Large intestine (tissue), 3 donors: ENCODE results near the gene TNFRSF21. TPM values are rescaled to one million over a fixed set of nuclear protein-coding genes. Genes with fewer than 3 reads are reported as not detected.
"Not testable (repeated sequence)": the region's sequence is repeated elsewhere in the genome, so short reads cannot be mapped to it uniquely, and the experiment has no call there.

Source experiments
- DNase-seq, 2 donors: peaks; one replicate each; pipeline versions ENCODE4 v3.0.0 to v3.0.0-alpha.2; 2013
- H3K27ac ChIP-seq: one replicate; pipeline ENCODE4 v1.5.1; 2013; ENCODE audit warnings: low read length
- H3K27me3 ChIP-seq: 2 replicates; pipeline ENCODE4 v1.6.1; 2013; ENCODE audit warnings: low read length; ENCODE audit not compliant: control insufficient read depth, insufficient read depth
- H3K36me3 ChIP-seq: 2 replicates; pipeline ENCODE4 v1.6.1; 2013; ENCODE audit warnings: low read length; ENCODE audit not compliant: control insufficient read depth, insufficient read depth
- H3K4me1 ChIP-seq: one replicate; pipeline ENCODE4 v1.6.1; 2013; ENCODE audit warnings: low read length; ENCODE audit not compliant: control insufficient read depth, insufficient read depth
- H3K4me3 ChIP-seq: one replicate; pipeline ENCODE4 v1.5.1; 2013; ENCODE audit warnings: low read length
- H3K9me3 ChIP-seq: one replicate; pipeline ENCODE4 v1.6.1; 2013; ENCODE audit warnings: mild to moderate bottlenecking, low read depth, low read length, moderate library complexity; ENCODE audit not compliant: control insufficient read depth
- WGBS: methylation state at CpG from one replicate; pipeline ENCODE4 v1.1.5; 2013; ENCODE audit warnings: low lambda C conversion rate; ENCODE audit not compliant: insufficient coverage; 5-methylcytosine and 5-hydroxymethylcytosine counted together
- polyA plus RNA-seq: library from polyadenylated mRNA; unstranded; fragments of 120-200 nt; gene quantifications from one replicate; pipeline ENCODE4 v1.2.1, GENCODE V29; 2013

The TNFRSF21 gene
- polyA plus RNA-seq, 1 donor, result 22.8 TPM

- WGBS, result no CpG with 5 or more reads among the region's 2 CpGs
- Histone ChIP-seq H3K27me3 (no peaks in the 10 kb centered on the region), H3K4me3 (no peak overlapping the region), H3K9me3 (no peaks in the 10 kb centered on the region), H3K4me1 (no peaks in the 10 kb centered on the region), H3K36me3 (no peaks in the 10 kb centered on the region), H3K27ac (no peak overlapping the region)
- DNase-seq, result no peak
Measured at GRCh38 chr6:47349931-47350330, 40.2 kb upstream of the TNFRSF21 start.

- no CpG with 5 or more reads among the region's 5 CpGs for WGBS
- Histone ChIP-seq H3K36me3 (no peaks in the 10 kb centered on the region), H3K27me3 (no peaks in the 10 kb centered on the region), H3K9me3 (no peaks in the 10 kb centered on the region), H3K4me3 (no peak overlapping the region), H3K4me1 (peaks cover 7% of the 10 kb centered on the region), H3K27ac (no peak overlapping the region)
- peak; percentile 32 to 35 for DNase-seq
Measured at GRCh38 chr6:47348316-47348863, 38.7 kb upstream of the TNFRSF21 start.

- Histone ChIP-seq H3K9me3 (no peaks in the 10 kb centered on the region), H3K27me3 (no peaks in the 10 kb centered on the region), H3K36me3 (no peaks in the 10 kb centered on the region), H3K27ac (no peak overlapping the region), H3K4me1 (peaks cover 8% of the 10 kb centered on the region), H3K4me3 (no peak overlapping the region)
- WGBS, result 70% methylated on average over 3 of the region's 4 CpGs
- DNase-seq, result no peak
Measured at GRCh38 chr6:47345761-47346160, 36.1 kb upstream of the TNFRSF21 start.

GRCh38 chr6:47344022-47344421 lies 34.3 kb upstream of the TNFRSF21 start:
- Histone ChIP-seq H3K4me1 (peaks cover 8% of the 10 kb centered on the region), H3K27ac (no peak overlapping the region), H3K9me3 (no peaks in the 10 kb centered on the region), H3K27me3 (no peaks in the 10 kb centered on the region), H3K4me3 (no peak overlapping the region), H3K36me3 (no peaks in the 10 kb centered on the region)
- WGBS, result no CpG with 5 or more reads among the region's 1 CpG
- peak; percentile 53 to 74 for DNase-seq

- Histone ChIP-seq H3K27me3 (no peaks in the 10 kb centered on the region), H3K27ac (no peak overlapping the region), H3K4me3 (no peak overlapping the region), H3K4me1 (peaks cover 8% of the 10 kb centered on the region), H3K9me3 (no peaks in the 10 kb centered on the region), H3K36me3 (no peaks in the 10 kb centered on the region)
- no CpG with 5 or more reads among the region's 4 CpGs for WGBS
- DNase-seq, result no peak
Measured at GRCh38 chr6:47343600-47343999, 33.9 kb upstream of the TNFRSF21 start.

GRCh38 chr6:47342824-47343223 lies 33.1 kb upstream of the TNFRSF21 start:
- Histone ChIP-seq H3K36me3 (no peaks in the 10 kb centered on the region), H3K4me3 (no peak overlapping the region), H3K27me3 (no peaks in the 10 kb centered on the region), H3K4me1 (peaks cover 8% of the 10 kb centered on the region), H3K27ac (peak overlapping the region; percentile 47), H3K9me3 (no peaks in the 10 kb centered on the region)
- no peak for DNase-seq
- WGBS, result no CpG with 5 or more reads among the region's 8 CpGs

- Histone ChIP-seq H3K4me1 (no peaks in the 10 kb centered on the region), H3K36me3 (no peaks in the 10 kb centered on the region), H3K27me3 (no peaks in the 10 kb centered on the region), H3K4me3 (no peak overlapping the region), H3K27ac (no peak overlapping the region), H3K9me3 (no peaks in the 10 kb centered on the region)
- WGBS, result 86% methylated on average over 1 of the region's 2 CpGs
- no peak for DNase-seq
Measured at GRCh38 chr6:47337519-47337918, 27.8 kb upstream of the TNFRSF21 start.

- Histone ChIP-seq H3K27ac (no peak overlapping the region), H3K27me3 (no peaks in the 10 kb centered on the region), H3K4me1 (no peaks in the 10 kb centered on the region), H3K9me3 (no peaks in the 10 kb centered on the region), H3K4me3 (no peak overlapping the region), H3K36me3 (no peaks in the 10 kb centered on the region)
- DNase-seq, result no peak
Measured at GRCh38 chr6:47336334-47336733, 26.6 kb upstream of the TNFRSF21 start.

GRCh38 chr6:47335466-47335865 lies 25.8 kb upstream of the TNFRSF21 start:
- no peaks in the 10 kb centered on the region for H3K27me3 ChIP-seq
- no peak overlapping the region for H3K4me3 ChIP-seq
- WGBS, result 86% methylated on average over 4 of the region's 6 CpGs
- no peak for DNase-seq
- no peaks in the 10 kb centered on the region for H3K9me3 ChIP-seq
- no peaks in the 10 kb centered on the region for H3K36me3 ChIP-seq
- no peaks in the 10 kb centered on the region for H3K4me1 ChIP-seq
- H3K27ac ChIP-seq, result no peak overlapping the region

GRCh38 chr6:47334334-47334733 lies 24.6 kb upstream of the TNFRSF21 start:
- H3K27me3 ChIP-seq, result no peaks in the 10 kb centered on the region
- H3K36me3 ChIP-seq, result no peaks in the 10 kb centered on the region
- H3K4me3 ChIP-seq, result no peak overlapping the region
- H3K4me1 ChIP-seq, result no peaks in the 10 kb centered on the region
- DNase-seq, result no peak
- H3K27ac ChIP-seq, result no peak overlapping the region
- no peaks in the 10 kb centered on the region for H3K9me3 ChIP-seq

- not testable (repeated sequence) for H3K4me1 ChIP-seq, H3K4me3 ChIP-seq, H3K27me3 ChIP-seq, H3K9me3 ChIP-seq, H3K36me3 ChIP-seq, H3K27ac ChIP-seq, DNase-seq
- no CpG with 5 or more reads among the region's 3 CpGs for WGBS
Measured at GRCh38 chr6:47328606-47329005, 18.9 kb upstream of the TNFRSF21 start.
